ENCODE measurements around the gene STX12.
"Not testable (repeated sequence)": the region's sequence is repeated elsewhere in the genome, so short reads cannot be mapped to it uniquely, and the experiment has no call there.

The STX12 gene

GRCh38 chr1:27830621-27831440 is 57.8 kb downstream of the STX12 start, which contains the start of gene PPP1R8:
TSS of gene PPP1R8 (plus strand) at chr1:27830782. CDS start at chr1:27830836, 54 bp downstream.
- TF ChIP-seq POLR2A (IDR thresholded peaks at IDR 0.05; ENCODE audit: low read length), result peak; percentile 94
- no peak for TF ChIP-seq GATA1 (IDR thresholded peaks at IDR 0.05; ENCODE audit: low read depth, low read length)
- DNase-seq, result peak; percentile 94

- TF ChIP-seq GATA1 (IDR thresholded peaks at IDR 0.05; ENCODE audit: low read depth, low read length), result no peak
- no peak for DNase-seq
Observed at GRCh38 chr1:27831568-27832410, 58.8 kb downstream of the STX12 start.

GRCh38 chr1:27832762-27833161 is 59.7 kb downstream of the STX12 start:
- TF ChIP-seq POLR2A (IDR thresholded peaks at IDR 0.05; ENCODE audit: low read length) (no peak), GATA1 (IDR thresholded peaks at IDR 0.05; ENCODE audit: low read depth, low read length) (no peak)
- DNase-seq, result no peak

GRCh38 chr1:27833470-27833869 is 60.5 kb downstream of the STX12 start:
- TF ChIP-seq POLR2A (IDR thresholded peaks at IDR 0.05; ENCODE audit: low read length) (no peak), GATA1 (IDR thresholded peaks at IDR 0.05; ENCODE audit: low read depth, low read length) (no peak)
- no peak for DNase-seq

- TF ChIP-seq GATA1 (IDR thresholded peaks at IDR 0.05; ENCODE audit: low read depth, low read length) (no peak), POLR2A (IDR thresholded peaks at IDR 0.05; ENCODE audit: low read length) (no peak)
- no peak for DNase-seq
Observed at GRCh38 chr1:27835046-27835445, 62.0 kb downstream of the STX12 start.

GRCh38 chr1:27835501-27835900 is 62.5 kb downstream of the STX12 start:
- no peak for DNase-seq
- no peak for TF ChIP-seq POLR2A (IDR thresholded peaks at IDR 0.05; ENCODE audit: low read length)
- TF ChIP-seq GATA1 (IDR thresholded peaks at IDR 0.05; ENCODE audit: low read depth, low read length), result no peak

GRCh38 chr1:27849951-27850350 is 76.9 kb downstream of the STX12 start:
- no peak for DNase-seq
- TF ChIP-seq GATA1 (IDR thresholded peaks at IDR 0.05; ENCODE audit: low read depth, low read length), result no peak
- TF ChIP-seq POLR2A (IDR thresholded peaks at IDR 0.05; ENCODE audit: low read length), result no peak

- DNase-seq, result no peak
- TF ChIP-seq POLR2A (IDR thresholded peaks at IDR 0.05; ENCODE audit: low read length) (no peak), GATA1 (IDR thresholded peaks at IDR 0.05; ENCODE audit: low read depth, low read length) (no peak)
Observed at GRCh38 chr1:27855085-27855484, 82.1 kb downstream of the STX12 start.

- TF ChIP-seq POLR2A (IDR thresholded peaks at IDR 0.05; ENCODE audit: low read length), result no peak
- DNase-seq, result no peak
Observed at GRCh38 chr1:27856561-27857343, 83.7 kb downstream of the STX12 start.

GRCh38 chr1:27857552-27857951 is 84.5 kb downstream of the STX12 start:
- not testable (repeated sequence) for DNase-seq

- DNase-seq, result peak; percentile 89 to 93
Observed at GRCh38 chr1:27858072-27858948, 85.3 kb downstream of the STX12 start.

GRCh38 chr1:27858949-27859576 is 86.0 kb downstream of the STX12 start:
- TF ChIP-seq POLR2A (IDR thresholded peaks at IDR 0.05; ENCODE audit: low read length), result no peak
- TF ChIP-seq GATA1 (IDR thresholded peaks at IDR 0.05; ENCODE audit: low read depth, low read length), result no peak
- DNase-seq, result no peak

More at GRCh38 chr1:27858072-27858948, 85.3 kb downstream of the STX12 start:
- TF ChIP-seq GATA1 (IDR thresholded peaks at IDR 0.05; ENCODE audit: low read depth, low read length), result no peak
- peak; percentile 38 for TF ChIP-seq POLR2A (IDR thresholded peaks at IDR 0.05; ENCODE audit: low read length)

GRCh38 chr1:27861436-27861835 is 88.4 kb downstream of the STX12 start:
- no peak for TF ChIP-seq GATA1 (IDR thresholded peaks at IDR 0.05; ENCODE audit: low read depth, low read length)
- no peak for TF ChIP-seq POLR2A (IDR thresholded peaks at IDR 0.05; ENCODE audit: low read length)
- no peak for DNase-seq
